Neutrophil (primary cell): ENCODE measurements around the gene NKD1.

ENCODE experiments used
- H3K27ac ChIP-seq: fragments of 200-600 bp; sonication (generic); 2 replicates; pipeline ENCODE4 v1.5.1; 2016; ENCODE audit warnings: mild to moderate bottlenecking, moderate library complexity
- H3K27me3 ChIP-seq: fragments of 200-600 bp; sonication (generic); 2 replicates; pipeline ENCODE4 v1.6.0; 2016; ENCODE audit warnings: mild to moderate bottlenecking
- H3K36me3 ChIP-seq: fragments of 200-600 bp; sonication (generic); 2 replicates; pipeline ENCODE4 v1.5.1; 2017
- H3K4me1 ChIP-seq, 2 experiments: fragments of 200-600 bp in 1 of 2; sonication (generic) in 1 of 2; 1 replicate in 1 of 2; 2 replicates in 1 of 2; pipeline versions ENCODE4 v1.5.1 to v1.6.1; 2013 to 2016; ENCODE audit warnings: low read depth in 1 of 2, low read length in 1 of 2, mild to moderate bottlenecking in 1 of 2, moderate library complexity in 1 of 2; ENCODE audit not compliant: control insufficient read depth in 1 of 2, insufficient read depth in 1 of 2
- H3K4me3 ChIP-seq, 2 experiments: fragments of 200-600 bp in 1 of 2; sonication (generic) in 1 of 2; 1 replicate in 1 of 2; 2 replicates in 1 of 2; pipeline ENCODE4 v1.5.1; 2013 to 2016; ENCODE audit warnings: low read depth in 1 of 2, low read length in 1 of 2, mild to moderate bottlenecking in 1 of 2, moderate library complexity in 1 of 2
- H3K9me3 ChIP-seq: fragments of 200-600 bp; sonication (generic); 2 replicates; pipeline ENCODE4 v1.5.1; 2016
- TF ChIP-seq, protein P1 (sequence below): fragments of 200-600 bp; sonication (generic); IDR thresholded peaks from 2 replicates; pipeline ENCODE4 v1.5.1; 2016; ENCODE audit warnings: antibody characterized with exemption

The NKD1 gene

GRCh38 chr16:50528820-50529219 lies 19.4 kb upstream of the NKD1 start:
- no peak overlapping the region for H3K27ac ChIP-seq
- no peak overlapping the region for H3K4me3 ChIP-seq
- TF ChIP-seq, protein P1, sequence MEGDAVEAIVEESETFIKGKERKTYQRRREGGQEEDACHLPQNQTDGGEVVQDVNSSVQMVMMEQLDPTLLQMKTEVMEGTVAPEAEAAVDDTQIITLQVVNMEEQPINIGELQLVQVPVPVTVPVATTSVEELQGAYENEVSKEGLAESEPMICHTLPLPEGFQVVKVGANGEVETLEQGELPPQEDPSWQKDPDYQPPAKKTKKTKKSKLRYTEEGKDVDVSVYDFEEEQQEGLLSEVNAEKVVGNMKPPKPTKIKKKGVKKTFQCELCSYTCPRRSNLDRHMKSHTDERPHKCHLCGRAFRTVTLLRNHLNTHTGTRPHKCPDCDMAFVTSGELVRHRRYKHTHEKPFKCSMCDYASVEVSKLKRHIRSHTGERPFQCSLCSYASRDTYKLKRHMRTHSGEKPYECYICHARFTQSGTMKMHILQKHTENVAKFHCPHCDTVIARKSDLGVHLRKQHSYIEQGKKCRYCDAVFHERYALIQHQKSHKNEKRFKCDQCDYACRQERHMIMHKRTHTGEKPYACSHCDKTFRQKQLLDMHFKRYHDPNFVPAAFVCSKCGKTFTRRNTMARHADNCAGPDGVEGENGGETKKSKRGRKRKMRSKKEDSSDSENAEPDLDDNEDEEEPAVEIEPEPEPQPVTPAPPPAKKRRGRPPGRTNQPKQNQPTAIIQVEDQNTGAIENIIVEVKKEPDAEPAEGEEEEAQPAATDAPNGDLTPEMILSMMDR, result no peak
- no peaks in the 10 kb centered on the region for H3K9me3 ChIP-seq
- peaks cover 20% of the 10 kb centered on the region for H3K27me3 ChIP-seq
- no peaks in the 10 kb centered on the region for H3K36me3 ChIP-seq
- no peaks in the 10 kb centered on the region for H3K4me1 ChIP-seq

GRCh38 chr16:50529334-50529733 lies 18.9 kb upstream of the NKD1 start:
- Histone ChIP-seq H3K27me3 (peaks cover 20% of the 10 kb centered on the region), H3K9me3 (no peaks in the 10 kb centered on the region), H3K4me1 (no peaks in the 10 kb centered on the region), H3K4me3 (no peak overlapping the region), H3K27ac (no peak overlapping the region), H3K36me3 (no peaks in the 10 kb centered on the region)
- TF ChIP-seq, protein P1, result no peak

DNA sequence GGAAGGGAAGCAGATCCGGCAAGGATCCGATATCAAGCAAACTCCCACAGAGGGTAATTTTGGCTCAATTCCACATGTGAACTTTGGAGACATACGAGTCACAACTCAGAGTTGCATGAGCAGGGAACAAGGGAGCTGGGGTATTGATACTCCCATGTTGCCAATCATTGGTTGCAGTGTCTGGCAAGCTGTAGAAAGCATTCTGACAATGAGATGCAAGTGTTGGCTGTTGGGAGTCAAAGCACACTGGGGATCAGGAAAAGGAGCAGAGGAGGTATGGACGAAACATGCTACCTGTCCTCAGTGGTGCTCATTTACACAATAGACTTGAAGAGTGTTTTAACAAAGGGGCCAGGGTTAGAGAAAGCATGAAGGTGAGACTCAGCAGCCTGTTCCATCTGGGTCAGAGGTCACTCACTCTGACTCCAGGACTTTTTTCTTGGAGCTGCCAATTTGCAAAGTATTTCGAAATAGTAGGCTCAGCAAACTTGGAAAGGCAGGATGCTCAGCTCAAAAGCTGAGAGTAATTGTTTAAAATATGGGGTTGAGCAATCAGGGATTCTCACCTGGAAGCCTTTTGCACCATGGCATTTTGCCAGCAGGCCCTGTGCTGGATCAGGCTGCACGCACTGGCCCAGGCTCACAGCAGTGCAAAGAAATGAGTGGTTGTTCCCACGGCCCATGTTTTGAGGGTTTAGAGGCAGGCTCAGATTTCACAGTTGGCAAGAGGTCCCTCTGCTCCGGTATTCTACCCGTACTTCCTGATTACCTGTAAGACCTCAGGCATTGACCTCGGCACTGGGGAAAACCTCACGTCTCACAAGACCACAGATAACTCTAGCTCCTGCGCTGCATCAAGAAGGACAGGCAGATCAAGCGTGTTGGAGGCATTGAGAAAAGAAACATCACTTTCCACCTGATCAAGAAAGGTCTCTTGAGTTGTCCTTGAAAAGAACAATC lies 17.6 kb upstream of the NKD1 start:
- Histone ChIP-seq H3K4me3 (no peak overlapping the region), H3K27me3 (peaks cover 15% of the 10 kb centered on the region), H3K27ac (no peak overlapping the region), H3K4me1 (no peaks in the 10 kb centered on the region), H3K9me3 (no peaks in the 10 kb centered on the region), H3K36me3 (no peaks in the 10 kb centered on the region)
- TF ChIP-seq, protein P1, result no peak

DNA sequence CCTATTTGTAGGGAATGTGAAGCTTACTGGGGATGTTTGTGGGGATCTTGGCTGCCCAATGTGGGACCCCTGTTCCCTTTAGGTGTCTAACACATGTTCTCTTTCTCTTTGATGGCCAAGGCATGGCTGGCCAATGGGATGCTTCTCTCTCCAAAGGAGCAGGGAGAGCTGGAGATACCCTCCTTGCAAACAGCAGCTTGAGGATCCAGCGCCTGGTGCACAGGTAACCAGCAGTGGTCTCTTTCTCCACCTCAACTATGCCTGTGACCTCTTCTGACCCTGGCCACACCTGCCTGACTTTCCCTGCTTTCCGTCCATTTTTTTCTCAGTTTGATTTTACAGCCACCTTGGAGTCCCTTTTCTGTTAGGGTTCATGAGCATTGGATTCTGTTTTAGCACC lies 16.8 kb upstream of the NKD1 start:
- no peaks in the 10 kb centered on the region for H3K9me3 ChIP-seq
- peaks cover 15% of the 10 kb centered on the region for H3K27me3 ChIP-seq
- H3K27ac ChIP-seq, result no peak overlapping the region
- H3K36me3 ChIP-seq, result no peaks in the 10 kb centered on the region
- H3K4me3 ChIP-seq, result no peak overlapping the region
- TF ChIP-seq, protein P1, result no peak
- no peaks in the 10 kb centered on the region for H3K4me1 ChIP-seq

- no peak overlapping the region for H3K27ac ChIP-seq
- no peak overlapping the region for H3K4me3 ChIP-seq
- no peaks in the 10 kb centered on the region for H3K4me1 ChIP-seq
- H3K36me3 ChIP-seq, result no peaks in the 10 kb centered on the region
- no peaks in the 10 kb centered on the region for H3K9me3 ChIP-seq
- H3K27me3 ChIP-seq, result peaks cover 15% of the 10 kb centered on the region
- TF ChIP-seq, protein P1, result no peak
Measured at GRCh38 chr16:50531901-50532300, 16.3 kb upstream of the NKD1 start.
